HL-60 (cell line): ENCODE data around the gene PRICKLE3.

ENCODE experiments used
- DNase-seq, 2 experiments: peaks; one replicate each; pipeline ENCODE4 v3.0.0-alpha.2; 2010 to 2020; ENCODE audit warnings: low read depth in 1 of 2, low spot score in 1 of 2
- H3K27ac ChIP-seq: fragments of 250-450 bp; sonication (Bioruptor Pico); replicated peaks from 2 replicates; pipeline ENCODE4 v1.5.1; 2020; ENCODE audit warnings: mild to moderate bottlenecking, moderate library complexity
- H3K27me3 ChIP-seq: fragments of 250-450 bp; sonication (Bioruptor Pico); 2 replicates; pipeline ENCODE4 v1.5.1; 2021; ENCODE audit warnings: mild to moderate bottlenecking, moderate library complexity; ENCODE audit not compliant: insufficient read depth, poor library complexity, severe bottlenecking
- H3K4me3 ChIP-seq: replicated peaks from 2 replicates; pipeline ENCODE4 v1.5.1; 2011; ENCODE audit warnings: mild to moderate bottlenecking, control low read depth, low read length; ENCODE audit not compliant: insufficient read depth
- CTCF ChIP-seq: IDR thresholded peaks from one replicate; pipeline ENCODE4 v1.5.1; 2011; ENCODE audit warnings: low read length, control low read depth, inconsistent platforms; ENCODE audit not compliant: insufficient read depth
- GABPA ChIP-seq: IDR thresholded peaks from 2 replicates; pipeline ENCODE4 v1.6.1; 2012; ENCODE audit warnings: low read depth
- POLR2AphosphoS5 ChIP-seq: IDR thresholded peaks from 2 replicates; pipeline ENCODE4 v1.6.1; 2012; ENCODE audit warnings: low read depth
- REST ChIP-seq: IDR thresholded peaks from 2 replicates; pipeline ENCODE4 v1.6.1; 2012; ENCODE audit warnings: low read depth; ENCODE audit not compliant: insufficient replicate concordance
- SPI1 ChIP-seq: IDR thresholded peaks from 2 replicates; pipeline ENCODE4 v1.6.1; 2012; ENCODE audit warnings: low read depth, mild to moderate bottlenecking, borderline replicate concordance

Gene PRICKLE3

GRCh38 chrX:49208399-49208798 is 22.2 kb upstream of the PRICKLE3 start:
- Histone ChIP-seq H3K4me3 (no peak overlapping the region), H3K27me3 (no peaks in the 10 kb centered on the region), H3K27ac (no peak overlapping the region)
- DNase-seq: no peak
- TF ChIP-seq SPI1 (no peak), POLR2AphosphoS5 (no peak), CTCF (no peak), REST (no peak), GABPA (no peak)

- H3K27ac ChIP-seq: no peak overlapping the region
- no peaks in the 10 kb centered on the region for H3K27me3 ChIP-seq
- TF ChIP-seq POLR2AphosphoS5 (no peak), REST (no peak), GABPA (no peak), SPI1 (no peak), CTCF (no peak)
- DNase-seq: no peak
- no peak overlapping the region for H3K4me3 ChIP-seq
These were observed 20.4 kb upstream of the PRICKLE3 start for GRCh38 chrX:49206543-49206942.

GRCh38 chrX:49205443-49205842 is 19.3 kb upstream of the PRICKLE3 start:
- Histone ChIP-seq H3K27me3 (no peaks in the 10 kb centered on the region), H3K27ac (no peak overlapping the region), H3K4me3 (no peak overlapping the region)
- TF ChIP-seq GABPA (no peak), CTCF (no peak), POLR2AphosphoS5 (no peak), REST (no peak)
- no peak for DNase-seq
